Natural killer cell (primary cell): ENCODE measurements around the gene BMPR1A. TPM values are rescaled to one million over a fixed set of nuclear protein-coding genes. Genes with fewer than 3 reads are reported as not detected.

Experiments
- ATAC-seq, 3 donors: fragments of 150-1000 bp in 2 of 3; fragments of 200-7000 bp in 1 of 3; cut with Tn5 transposase; 1 replicate in 1 of 3; 2 replicates in 2 of 3; pipeline ENCODE4 v1.10.0; 2021; ENCODE audit warnings: mild to moderate bottlenecking in 2 of 3, moderate library complexity in 2 of 3
- DNase-seq, 2 donors: peaks; one replicate each; pipeline versions ENCODE4 v3.0.0 to v3.0.0-alpha.2; 2013 to 2021; ENCODE audit warnings: mixed read lengths in 1 of 2
- H3K27ac ChIP-seq: one replicate; pipeline ENCODE4 v1.5.1; 2013; ENCODE audit warnings: mild to moderate bottlenecking, low read length
- H3K27me3 ChIP-seq: one replicate; pipeline ENCODE4 v1.6.1; 2013; ENCODE audit warnings: low read length; ENCODE audit not compliant: control insufficient read depth, insufficient read depth
- H3K36me3 ChIP-seq: one replicate; pipeline ENCODE4 v1.6.1; 2013; ENCODE audit warnings: low read length; ENCODE audit not compliant: control insufficient read depth, insufficient read depth
- H3K4me1 ChIP-seq: one replicate; pipeline ENCODE4 v1.6.1; 2013; ENCODE audit warnings: low read length; ENCODE audit not compliant: control insufficient read depth, insufficient read depth
- H3K4me3 ChIP-seq: one replicate; pipeline ENCODE4 v1.5.1; 2013; ENCODE audit warnings: low read length
- H3K9me3 ChIP-seq: one replicate; pipeline ENCODE4 v1.6.1; 2013; ENCODE audit warnings: low read length; ENCODE audit not compliant: control insufficient read depth, insufficient read depth
- H3K27ac Mint-ChIP-seq, 2 donors: one replicate each; pipeline ENCODE4 v1.8.0; 2022; ENCODE audit warnings: mild to moderate bottlenecking in 2 of 2, mixed read lengths in 2 of 2, moderate library complexity in 1 of 2
- H3K27me3 Mint-ChIP-seq, 2 donors: one replicate each; pipeline ENCODE4 v1.8.0; 2022; ENCODE audit warnings: low read depth in 2 of 2, mixed read lengths in 2 of 2
- H3K36me3 Mint-ChIP-seq: one replicate; pipeline ENCODE4 v1.8.0; 2022; ENCODE audit warnings: mixed read lengths
- H3K4me1 Mint-ChIP-seq, 2 donors: one replicate each; pipeline ENCODE4 v1.8.0; 2022; ENCODE audit warnings: mixed read lengths in 2 of 2
- H3K4me3 Mint-ChIP-seq: one replicate; pipeline ENCODE4 v1.8.0; 2022; ENCODE audit warnings: mild to moderate bottlenecking, moderate library complexity, mixed read lengths
- H3K9me3 Mint-ChIP-seq, 2 donors: one replicate each; pipeline ENCODE4 v1.8.0; 2022; ENCODE audit warnings: mixed read lengths in 2 of 2
- CTCF ChIP-seq: fragments of 200-600 bp; IDR thresholded peaks from one replicate; pipeline ENCODE4 v1.8.0; 2022; ENCODE audit warnings: antibody characterized with exemption
- WGBS: methylation state at CpG from one replicate; pipeline ENCODE4 v1.1.7; 2013; ENCODE audit warnings: missing lambda C conversion rate; ENCODE audit not compliant: insufficient coverage; 5-methylcytosine and 5-hydroxymethylcytosine counted together
- intact Hi-C: fragments of 100-400 bp; cut with micrococcal nuclease; formaldehyde crosslinking; loops from one replicate; pipeline ENCODE4 v1.14.2; 2022
- total RNA-seq, 4 donors: library from RNA; stranded (reverse); fragments of 120-200 nt in 1 of 4; gene quantifications; one replicate each; pipeline versions ENCODE4 v1.2.3 to v1.2.4, GENCODE V29; 2013 to 2022

BMPR1A gene
- total RNA-seq, 3 donors from 2014 or later (not counting 1 experiment from before 2014, with no cell fraction given) = 5.5 to 8.1 (median 7.7) TPM

- Histone ChIP-seq H3K9me3 (no peaks in the 10 kb centered on the region), H3K4me3 (no peak overlapping the region), H3K36me3 (no peaks in the 10 kb centered on the region), H3K27ac (no peak overlapping the region), H3K27me3 (no peaks in the 10 kb centered on the region), H3K4me1 (no peaks in the 10 kb centered on the region)
- 100% methylated on average over 1 of the region's 1 CpG for WGBS
- intact Hi-C loops = no loop called here
- Mint-ChIP-seq H3K27ac (no peak overlapping the region), H3K36me3 (no peaks in the 10 kb centered on the region), H3K4me3 (no peak overlapping the region), H3K27me3 (no peaks in the 10 kb centered on the region), H3K4me1 (peaks cover 0 to 14% of the 10 kb centered on the region in 2 donors), H3K9me3 (no peaks in the 10 kb centered on the region)
- TF ChIP-seq CTCF = no peak
- no peak for DNase-seq
- no peak for ATAC-seq
Measured at GRCh38 chr10:86813982-86814381, 57.6 kb downstream of the BMPR1A start.

- H3K27ac Mint-ChIP-seq = no peak overlapping the region
- no peaks in the 10 kb centered on the region for H3K27me3 Mint-ChIP-seq
- no peak for DNase-seq
- no peaks in the 10 kb centered on the region for H3K9me3 ChIP-seq
- no peak overlapping the region for H3K4me3 ChIP-seq
- no peaks in the 10 kb centered on the region for H3K27me3 ChIP-seq
- intact Hi-C loops = no loop called here
- 95% methylated on average over 4 of the region's 4 CpGs for WGBS
- no peak for ATAC-seq
- no peaks in the 10 kb centered on the region for H3K36me3 Mint-ChIP-seq
- H3K4me3 Mint-ChIP-seq = no peak overlapping the region
- peaks cover 0 to 14% of the 10 kb centered on the region in 2 donors for H3K4me1 Mint-ChIP-seq
- no peaks in the 10 kb centered on the region for H3K9me3 Mint-ChIP-seq
- no peak for TF ChIP-seq CTCF
- no peak overlapping the region for H3K27ac ChIP-seq
- no peaks in the 10 kb centered on the region for H3K36me3 ChIP-seq
- no peaks in the 10 kb centered on the region for H3K4me1 ChIP-seq
Measured at GRCh38 chr10:86815035-86815617, 58.7 kb downstream of the BMPR1A start.

- no peaks in the 10 kb centered on the region for H3K27me3 Mint-ChIP-seq
- H3K4me1 Mint-ChIP-seq = peaks cover 0 to 14% of the 10 kb centered on the region in 2 donors
- no peaks in the 10 kb centered on the region for H3K4me1 ChIP-seq
- 92% methylated on average over 5 of the region's 5 CpGs for WGBS
- no peak overlapping the region for H3K27ac Mint-ChIP-seq
- H3K4me3 Mint-ChIP-seq = no peak overlapping the region
- H3K4me3 ChIP-seq = no peak overlapping the region
- H3K36me3 Mint-ChIP-seq = no peaks in the 10 kb centered on the region
- no peak for ATAC-seq
- intact Hi-C loops = no loop called here
- H3K27ac ChIP-seq = no peak overlapping the region
- TF ChIP-seq CTCF = no peak
- no peaks in the 10 kb centered on the region for H3K36me3 ChIP-seq
- H3K9me3 Mint-ChIP-seq = no peaks in the 10 kb centered on the region
- H3K27me3 ChIP-seq = no peaks in the 10 kb centered on the region
- no peaks in the 10 kb centered on the region for H3K9me3 ChIP-seq
- no peak for DNase-seq
Measured at GRCh38 chr10:86815640-86816039, 59.2 kb downstream of the BMPR1A start.

GRCh38 chr10:86817246-86817645 lies 60.8 kb downstream of the BMPR1A start:
- no peak overlapping the region for H3K4me3 Mint-ChIP-seq
- no peaks in the 10 kb centered on the region for H3K9me3 Mint-ChIP-seq
- ATAC-seq (no peak), DNase-seq (no peak)
- H3K27me3 Mint-ChIP-seq = no peaks in the 10 kb centered on the region
- no peaks in the 10 kb centered on the region for H3K36me3 ChIP-seq
- intact Hi-C loops = no loop called here
- H3K36me3 Mint-ChIP-seq = no peaks in the 10 kb centered on the region
- H3K4me1 ChIP-seq = no peaks in the 10 kb centered on the region
- H3K27me3 ChIP-seq = no peaks in the 10 kb centered on the region
- TF ChIP-seq CTCF = no peak
- WGBS = no CpG with 5 or more reads among the region's 2 CpGs
- H3K9me3 ChIP-seq = no peaks in the 10 kb centered on the region
- peaks cover 0 to 10% of the 10 kb centered on the region in 2 donors for H3K4me1 Mint-ChIP-seq
- H3K27ac ChIP-seq = no peak overlapping the region
- H3K27ac Mint-ChIP-seq = no peak overlapping the region
- H3K4me3 ChIP-seq = no peak overlapping the region
